H9 (cell line): ENCODE results near the gene PPFIA4. TPM values are rescaled to one million over a fixed set of nuclear protein-coding genes. Genes with fewer than 3 reads are reported as not detected.

Experiments used
- DNase-seq: peaks from one replicate; pipeline ENCODE4 v3.0.0-alpha.2; 2017
- H2AFZ ChIP-seq: one replicate; pipeline ENCODE4 v1.6.1; 2013; ENCODE audit warnings: mild to moderate bottlenecking, low read length, control low read depth, moderate library complexity
- H2AK5ac ChIP-seq: 2 replicates; pipeline ENCODE4 v1.6.1; 2013; ENCODE audit warnings: low read length, control low read depth, mixed read lengths; ENCODE audit not compliant: insufficient read length
- H2BK120ac ChIP-seq: one replicate; pipeline ENCODE4 v1.6.1; 2013; ENCODE audit warnings: low read depth, mild to moderate bottlenecking, low read length, control low read depth, inconsistent platforms; ENCODE audit not compliant: poor library complexity, severe bottlenecking
- H2BK12ac ChIP-seq: 2 replicates; pipeline ENCODE4 v1.6.1; 2013; ENCODE audit warnings: low read length, control low read depth, mixed read lengths, low read depth; ENCODE audit not compliant: insufficient read length
- H2BK15ac ChIP-seq: 2 replicates; pipeline ENCODE4 v1.6.1; 2013; ENCODE audit warnings: low read depth, low read length, control low read depth
- H2BK20ac ChIP-seq: one replicate; pipeline ENCODE4 v1.6.1; 2013; ENCODE audit warnings: low read depth, mild to moderate bottlenecking, low read length, control low read depth, inconsistent platforms; ENCODE audit not compliant: poor library complexity, severe bottlenecking
- H2BK5ac ChIP-seq: 2 replicates; pipeline ENCODE4 v1.6.1; 2013; ENCODE audit warnings: low read length, control low read depth, mixed read lengths; ENCODE audit not compliant: insufficient read length
- H3K14ac ChIP-seq: 2 replicates; pipeline ENCODE4 v1.6.1; 2013; ENCODE audit warnings: low read length, control low read depth; ENCODE audit not compliant: insufficient read depth
- H3K18ac ChIP-seq: 2 replicates; pipeline ENCODE4 v1.6.1; 2013; ENCODE audit warnings: low read depth, mild to moderate bottlenecking, mixed read lengths, low read length, control low read depth; ENCODE audit not compliant: insufficient read length
- H3K23ac ChIP-seq: 2 replicates; pipeline ENCODE4 v1.6.1; 2013; ENCODE audit warnings: low read length, control low read depth, mixed read lengths, low read depth; ENCODE audit not compliant: insufficient read length
- H3K23me2 ChIP-seq: 2 replicates; pipeline ENCODE4 v1.6.1; 2013; ENCODE audit warnings: low read depth, mild to moderate bottlenecking, mixed read lengths, low read length, control low read depth; ENCODE audit not compliant: insufficient read length, poor library complexity, severe bottlenecking
- H3K27ac ChIP-seq: 2 replicates; pipeline ENCODE4 v1.5.1; 2013; ENCODE audit warnings: low read length, control low read depth, mixed read lengths, low read depth; ENCODE audit not compliant: insufficient read length
- H3K27me3 ChIP-seq: 2 replicates; pipeline ENCODE4 v1.6.1; 2013; ENCODE audit warnings: low read length, control low read depth, inconsistent platforms; ENCODE audit not compliant: insufficient read depth
- H3K4ac ChIP-seq: 2 replicates; pipeline ENCODE4 v1.6.1; 2013; ENCODE audit warnings: low read depth, mild to moderate bottlenecking, control low read depth, inconsistent platforms, low read length, moderate library complexity
- H3K4me1 ChIP-seq: 2 replicates; pipeline ENCODE4 v1.6.1; 2013; ENCODE audit warnings: low read length, control low read depth, inconsistent platforms; ENCODE audit not compliant: insufficient read depth
- H3K4me2 ChIP-seq: 2 replicates; pipeline ENCODE4 v1.6.1; 2013; ENCODE audit warnings: low read length, control low read depth, mixed read lengths; ENCODE audit not compliant: insufficient read length, insufficient read depth
- H3K56ac ChIP-seq: 2 replicates; pipeline ENCODE4 v1.6.1; 2013; ENCODE audit warnings: low read depth, mild to moderate bottlenecking, mixed read lengths, low read length, control low read depth; ENCODE audit not compliant: insufficient read length
- H3K79me1 ChIP-seq: 2 replicates; pipeline ENCODE4 v1.6.1; 2013; ENCODE audit warnings: low read depth, mild to moderate bottlenecking, moderate library complexity, low read length, control low read depth, inconsistent platforms; ENCODE audit not compliant: insufficient read depth, poor library complexity, severe bottlenecking
- H3K79me2 ChIP-seq: 2 replicates; pipeline ENCODE4 v1.6.1; 2013; ENCODE audit warnings: low read length, control low read depth, inconsistent platforms; ENCODE audit not compliant: insufficient read depth
- H3K9ac ChIP-seq: 2 replicates; pipeline ENCODE4 v1.6.1; 2013; ENCODE audit warnings: low read length, control low read depth, mixed read lengths; ENCODE audit not compliant: insufficient read length; ENCODE audit errors: extremely low read depth
- H3K9me3 ChIP-seq: one replicate; pipeline ENCODE4 v1.6.1; 2013; ENCODE audit warnings: low read depth, low read length, inconsistent platforms; ENCODE audit not compliant: control insufficient read depth
- H3T11ph ChIP-seq: one replicate; pipeline ENCODE4 v1.6.1; 2013; ENCODE audit warnings: mild to moderate bottlenecking, low read length, control low read depth, inconsistent platforms
- H4K20me1 ChIP-seq: one replicate; pipeline ENCODE4 v1.6.1; 2013; ENCODE audit not compliant: control insufficient read depth, insufficient read length, insufficient read depth
- H4K5ac ChIP-seq: 2 replicates; pipeline ENCODE4 v1.6.1; 2013; ENCODE audit warnings: low read depth, mild to moderate bottlenecking, mixed read lengths, low read length, control low read depth; ENCODE audit not compliant: insufficient read length
- H4K8ac ChIP-seq: replicated peaks from 2 replicates; pipeline ENCODE4 v1.6.1; 2013; ENCODE audit warnings: low read length, control low read depth, mixed read lengths, low read depth; ENCODE audit not compliant: insufficient read length
- H4K91ac ChIP-seq: 2 replicates; pipeline ENCODE4 v1.6.1; 2013; ENCODE audit warnings: low read depth, mild to moderate bottlenecking, moderate library complexity, mixed read lengths, low read length, control low read depth; ENCODE audit not compliant: insufficient read length
- H3K27ac Mint-ChIP-seq, 3 experiments: 2 replicates in 2 of 3; 3 replicates in 1 of 3; pipeline ENCODE4 v1.8.0; 2020 to 2021; ENCODE audit warnings: mixed read lengths in 3 of 3, mild to moderate bottlenecking in 1 of 3, moderate library complexity in 1 of 3
- H3K27me3 Mint-ChIP-seq: 2 replicates; pipeline ENCODE4 v1.8.0; 2021; ENCODE audit warnings: low read depth, mild to moderate bottlenecking, moderate library complexity, mixed read lengths
- H3K36me3 Mint-ChIP-seq, 3 experiments: 2 replicates in 2 of 3; 3 replicates in 1 of 3; pipeline ENCODE4 v1.8.0; 2020 to 2021; ENCODE audit warnings: low read depth in 3 of 3, mixed read lengths in 3 of 3; ENCODE audit not compliant: insufficient read depth in 1 of 3
- H3K4me1 Mint-ChIP-seq, 2 experiments: 2 replicates each; pipeline ENCODE4 v1.8.0; 2020; ENCODE audit warnings: mixed read lengths in 2 of 2
- H3K4me3 Mint-ChIP-seq, 2 experiments: 2 replicates in 1 of 2; 3 replicates in 1 of 2; pipeline ENCODE4 v1.8.0; 2020 to 2021; ENCODE audit warnings: mild to moderate bottlenecking in 2 of 2, mixed read lengths in 2 of 2, moderate library complexity in 1 of 2
- H3K9me3 Mint-ChIP-seq, 2 experiments: 2 replicates in 1 of 2; 3 replicates in 1 of 2; pipeline ENCODE4 v1.8.0; 2020; ENCODE audit warnings: mild to moderate bottlenecking in 2 of 2, mixed read lengths in 2 of 2, moderate library complexity in 1 of 2
- WGBS: extraction: QIAGEN DNeasy Blood & Tissue Kit; methylation state at CpG from one replicate; pipeline ENCODE4 v1.1.7; 2013; ENCODE audit warnings: missing lambda C conversion rate, low lambda C conversion rate, mixed read lengths; ENCODE audit not compliant: insufficient read length; ENCODE audit errors: extremely low coverage; 5-methylcytosine and 5-hydroxymethylcytosine counted together
- total RNA-seq: library from RNA; stranded (reverse); gene quantifications from 2 replicates; pipeline ENCODE4 v1.2.1, GENCODE V29; 2021
- TF ChIP-seq, protein P1 (sequence below): fragments of 200-600 bp; sonication (generic); conservative IDR thresholded peaks from 3 replicates; pipeline ENCODE4 v1.8.0; 2021; ENCODE audit warnings: antibody characterized with exemption, mild to moderate bottlenecking

PPFIA4 gene
- total RNA-seq, 1 experiment from 2014 or later = 3.9 TPM

DNA sequence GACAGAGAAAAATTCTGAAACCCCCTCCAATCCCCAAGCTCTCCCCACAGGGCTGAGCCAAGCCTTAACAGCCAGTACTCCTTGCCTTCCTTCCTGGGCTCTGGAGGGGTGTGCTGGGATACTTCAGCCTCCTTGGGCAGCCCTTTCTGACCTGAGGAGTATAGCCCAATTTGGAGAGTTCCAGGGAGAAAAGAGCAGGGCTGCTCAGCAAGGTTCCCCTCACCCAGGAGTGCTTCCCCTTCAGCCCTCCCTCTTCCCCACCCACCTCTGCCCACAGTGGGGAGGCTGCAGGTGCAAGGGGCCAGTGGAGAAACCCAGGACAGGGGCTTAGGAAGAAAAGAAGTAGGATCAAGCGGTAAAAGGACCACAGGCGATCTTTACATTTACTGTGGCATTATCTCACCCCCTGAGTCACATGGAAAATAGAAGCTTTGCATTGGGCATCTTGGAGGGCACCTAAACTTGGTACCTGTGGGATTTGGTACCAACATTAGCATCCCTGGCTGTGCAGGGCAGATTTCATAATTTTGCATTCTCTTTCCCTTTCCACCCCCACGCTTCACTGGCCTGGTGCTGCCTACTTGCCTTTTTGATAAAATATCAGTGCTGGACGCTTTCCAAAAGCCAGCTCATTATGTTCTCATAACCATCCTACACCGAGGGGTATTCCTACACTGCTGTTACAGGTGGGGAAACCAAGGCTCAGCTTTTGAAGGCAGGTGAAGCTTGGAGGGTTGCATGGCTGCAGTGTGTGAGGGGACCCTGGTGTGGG is 98.4 kb downstream of the PPFIA4 start:
- no peaks in the 10 kb centered on the region; a peak in 1 of 5 replicates for H3K9me3 Mint-ChIP-seq

More for the DNA sequence above, 98.4 kb downstream of the PPFIA4 start:
- H3K4me2 ChIP-seq = no peak overlapping the region
- no peak overlapping the region for H4K91ac ChIP-seq
- Mint-ChIP-seq H3K27ac (no peak overlapping the region), H3K36me3 (no peaks in the 10 kb centered on the region), H3K4me1 (peaks cover 22 to 50% of the 10 kb centered on the region in 2 experiments), H3K4me3 (no peak overlapping the region), H3K27me3 (peaks cover 68% of the 10 kb centered on the region)
- H2BK20ac ChIP-seq = no peak overlapping the region
- no peaks in the 10 kb centered on the region for H4K20me1 ChIP-seq
- H2BK12ac ChIP-seq = no peak overlapping the region
- H3K14ac ChIP-seq = no peak overlapping the region; the same call in 1 of the 2 replicates
- H3K27ac ChIP-seq = no peak overlapping the region
- H2AK5ac ChIP-seq = no peak overlapping the region
- no peak overlapping the region for H3K23ac ChIP-seq
- WGBS = no CpG with 5 or more reads among the region's 5 CpGs
- H3K9ac ChIP-seq = no peak overlapping the region
- no peak overlapping the region for H2BK15ac ChIP-seq
- H4K5ac ChIP-seq = no peak overlapping the region
- H3K79me2 ChIP-seq = no peaks in the 10 kb centered on the region
- no peak overlapping the region for H2BK120ac ChIP-seq
- DNase-seq = peak; percentile 15
- peaks cover 2% of the 10 kb centered on the region; the same call in 1 of the 2 replicates for H3K4me1 ChIP-seq
- H3T11ph ChIP-seq = no peak overlapping the region
- H2AFZ ChIP-seq = no peak overlapping the region
- H3K27me3 ChIP-seq = no peaks in the 10 kb centered on the region; the same call in 1 of the 2 replicates
- no peaks in the 10 kb centered on the region for H3K9me3 ChIP-seq
- no peak overlapping the region for H4K8ac ChIP-seq
- H3K18ac ChIP-seq = no peak overlapping the region
- peaks cover 7% of the 10 kb centered on the region for H3K23me2 ChIP-seq
- TF ChIP-seq, protein P1, sequence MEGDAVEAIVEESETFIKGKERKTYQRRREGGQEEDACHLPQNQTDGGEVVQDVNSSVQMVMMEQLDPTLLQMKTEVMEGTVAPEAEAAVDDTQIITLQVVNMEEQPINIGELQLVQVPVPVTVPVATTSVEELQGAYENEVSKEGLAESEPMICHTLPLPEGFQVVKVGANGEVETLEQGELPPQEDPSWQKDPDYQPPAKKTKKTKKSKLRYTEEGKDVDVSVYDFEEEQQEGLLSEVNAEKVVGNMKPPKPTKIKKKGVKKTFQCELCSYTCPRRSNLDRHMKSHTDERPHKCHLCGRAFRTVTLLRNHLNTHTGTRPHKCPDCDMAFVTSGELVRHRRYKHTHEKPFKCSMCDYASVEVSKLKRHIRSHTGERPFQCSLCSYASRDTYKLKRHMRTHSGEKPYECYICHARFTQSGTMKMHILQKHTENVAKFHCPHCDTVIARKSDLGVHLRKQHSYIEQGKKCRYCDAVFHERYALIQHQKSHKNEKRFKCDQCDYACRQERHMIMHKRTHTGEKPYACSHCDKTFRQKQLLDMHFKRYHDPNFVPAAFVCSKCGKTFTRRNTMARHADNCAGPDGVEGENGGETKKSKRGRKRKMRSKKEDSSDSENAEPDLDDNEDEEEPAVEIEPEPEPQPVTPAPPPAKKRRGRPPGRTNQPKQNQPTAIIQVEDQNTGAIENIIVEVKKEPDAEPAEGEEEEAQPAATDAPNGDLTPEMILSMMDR = no peak
- no peak overlapping the region for H3K4ac ChIP-seq
- no peak overlapping the region for H2BK5ac ChIP-seq
- H3K56ac ChIP-seq = no peak overlapping the region
- no peaks in the 10 kb centered on the region for H3K79me1 ChIP-seq
